Endothelial cell (in vitro differentiated cells): ENCODE measurements around the gene CHN2. TPM values are rescaled to one million over a fixed set of nuclear protein-coding genes. Genes with fewer than 3 reads are reported as not detected.

Experiments
- DNase-seq: peaks from one replicate; pipeline ENCODE4 v3.0.0; 2021; ENCODE audit warnings: low spot score
- H3K27ac Mint-ChIP-seq: one replicate; pipeline ENCODE4 v1.8.0; 2021; ENCODE audit warnings: mixed read lengths, inconsistent platforms; ENCODE audit not compliant: unreplicated experiment
- H3K27me3 Mint-ChIP-seq: one replicate; pipeline ENCODE4 v1.8.0; 2021; ENCODE audit warnings: mild to moderate bottlenecking, moderate library complexity, mixed read lengths, inconsistent platforms; ENCODE audit not compliant: unreplicated experiment
- H3K36me3 Mint-ChIP-seq: one replicate; pipeline ENCODE4 v1.8.0; 2021; ENCODE audit warnings: mild to moderate bottlenecking, low read depth, mixed read lengths, inconsistent platforms; ENCODE audit not compliant: unreplicated experiment
- H3K4me1 Mint-ChIP-seq: one replicate; pipeline ENCODE4 v1.8.0; 2021; ENCODE audit warnings: mild to moderate bottlenecking, mixed read lengths, inconsistent platforms; ENCODE audit not compliant: unreplicated experiment
- H3K4me3 Mint-ChIP-seq: one replicate; pipeline ENCODE4 v1.8.0; 2021; ENCODE audit warnings: mild to moderate bottlenecking, mixed read lengths, inconsistent platforms; ENCODE audit not compliant: unreplicated experiment
- H3K9me3 Mint-ChIP-seq: one replicate; pipeline ENCODE4 v1.8.0; 2021; ENCODE audit warnings: mixed read lengths, inconsistent platforms; ENCODE audit not compliant: unreplicated experiment
- total RNA-seq: library from RNA; stranded (reverse); fragmentation: NEBNext Ultra II Directional; extraction: Animal tissue kit (Norgen Biotek cat#: 25700); gene quantifications from one replicate; pipeline ENCODE4 v1.2.1, GENCODE V29; 2021; ENCODE audit not compliant: unreplicated experiment
- TF ChIP-seq, protein P1 (sequence below): fragments of 200-600 bp; sonication (generic); IDR thresholded peaks from one replicate; pipeline ENCODE4 v1.5.0; 2021; ENCODE audit warnings: antibody characterized with exemption; ENCODE audit not compliant: unreplicated experiment

The CHN2 gene
- total RNA-seq, 1 donor from 2014 or later: 3.4 TPM

DNA sequence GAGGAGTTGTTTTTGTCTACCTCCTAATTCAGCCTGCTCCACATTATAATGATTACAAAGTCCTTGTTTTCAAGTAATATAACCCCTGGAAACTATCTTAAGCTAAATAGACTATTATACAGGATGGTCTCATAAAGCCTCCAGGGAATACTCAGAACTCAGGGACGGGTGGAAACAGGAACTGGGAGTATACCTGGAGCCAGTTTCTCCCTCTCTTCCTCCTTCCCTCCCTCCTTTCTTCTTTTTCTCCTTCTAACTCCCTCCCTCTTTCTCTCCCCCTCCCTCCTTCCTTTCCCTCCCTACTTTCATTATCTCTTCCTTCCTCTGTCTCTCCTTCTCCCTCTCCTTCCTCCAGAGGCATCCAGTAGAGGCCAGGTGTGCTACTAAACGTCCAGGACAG, 292.8 kb downstream of the CHN2 start:
- peaks cover 4% of the 10 kb centered on the region for H3K27me3 Mint-ChIP-seq
- DNase-seq: no peak
- H3K4me1 Mint-ChIP-seq: peaks cover 26% of the 10 kb centered on the region
- no peak overlapping the region for H3K27ac Mint-ChIP-seq
- no peaks in the 10 kb centered on the region for H3K36me3 Mint-ChIP-seq
- H3K4me3 Mint-ChIP-seq: no peak overlapping the region
- TF ChIP-seq, protein P1, sequence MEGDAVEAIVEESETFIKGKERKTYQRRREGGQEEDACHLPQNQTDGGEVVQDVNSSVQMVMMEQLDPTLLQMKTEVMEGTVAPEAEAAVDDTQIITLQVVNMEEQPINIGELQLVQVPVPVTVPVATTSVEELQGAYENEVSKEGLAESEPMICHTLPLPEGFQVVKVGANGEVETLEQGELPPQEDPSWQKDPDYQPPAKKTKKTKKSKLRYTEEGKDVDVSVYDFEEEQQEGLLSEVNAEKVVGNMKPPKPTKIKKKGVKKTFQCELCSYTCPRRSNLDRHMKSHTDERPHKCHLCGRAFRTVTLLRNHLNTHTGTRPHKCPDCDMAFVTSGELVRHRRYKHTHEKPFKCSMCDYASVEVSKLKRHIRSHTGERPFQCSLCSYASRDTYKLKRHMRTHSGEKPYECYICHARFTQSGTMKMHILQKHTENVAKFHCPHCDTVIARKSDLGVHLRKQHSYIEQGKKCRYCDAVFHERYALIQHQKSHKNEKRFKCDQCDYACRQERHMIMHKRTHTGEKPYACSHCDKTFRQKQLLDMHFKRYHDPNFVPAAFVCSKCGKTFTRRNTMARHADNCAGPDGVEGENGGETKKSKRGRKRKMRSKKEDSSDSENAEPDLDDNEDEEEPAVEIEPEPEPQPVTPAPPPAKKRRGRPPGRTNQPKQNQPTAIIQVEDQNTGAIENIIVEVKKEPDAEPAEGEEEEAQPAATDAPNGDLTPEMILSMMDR: no peak
- H3K9me3 Mint-ChIP-seq: no peaks in the 10 kb centered on the region

DNA sequence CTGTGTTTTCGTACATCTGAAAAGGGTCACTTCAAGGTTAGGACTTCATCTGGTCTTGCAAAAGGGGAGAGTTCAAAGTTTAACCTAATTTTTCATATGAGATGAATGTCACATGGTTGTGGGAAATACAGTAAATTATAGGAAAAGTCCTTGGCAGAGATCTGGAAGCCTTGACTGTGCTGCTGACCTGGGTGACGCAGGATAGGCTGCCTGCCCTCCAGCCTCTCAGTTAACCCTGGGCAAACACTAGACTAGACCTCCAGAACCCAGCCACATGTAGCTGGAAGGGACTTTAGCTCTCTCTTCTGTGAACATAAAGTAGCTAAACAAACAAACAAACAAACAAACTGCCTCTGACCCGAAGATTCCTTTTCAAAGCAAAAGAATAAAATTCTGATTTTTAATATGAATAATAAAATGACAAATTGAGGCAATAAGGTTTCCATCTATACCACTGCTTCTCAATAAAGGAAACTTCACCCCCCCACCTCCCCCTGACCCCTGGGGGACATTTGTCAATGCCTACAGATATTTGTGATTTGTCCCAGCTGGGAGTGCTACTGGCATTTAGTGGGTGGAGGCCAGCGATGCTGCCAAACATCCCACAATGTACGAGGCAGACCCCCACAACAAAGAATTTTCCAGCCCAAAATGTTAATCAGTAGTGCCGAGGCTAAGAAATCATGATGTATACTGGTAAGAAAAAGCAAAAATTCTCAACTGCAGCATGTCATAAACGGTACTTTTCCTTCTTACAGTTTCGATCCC, 293.8 kb downstream of the CHN2 start:
- peaks cover 26% of the 10 kb centered on the region for H3K4me1 Mint-ChIP-seq
- H3K36me3 Mint-ChIP-seq: no peaks in the 10 kb centered on the region
- H3K27me3 Mint-ChIP-seq: peaks cover 2% of the 10 kb centered on the region
- no peak overlapping the region for H3K27ac Mint-ChIP-seq
- TF ChIP-seq, protein P1: no peak
- no peak overlapping the region for H3K4me3 Mint-ChIP-seq
- no peaks in the 10 kb centered on the region for H3K9me3 Mint-ChIP-seq
- DNase-seq: no peak

DNA sequence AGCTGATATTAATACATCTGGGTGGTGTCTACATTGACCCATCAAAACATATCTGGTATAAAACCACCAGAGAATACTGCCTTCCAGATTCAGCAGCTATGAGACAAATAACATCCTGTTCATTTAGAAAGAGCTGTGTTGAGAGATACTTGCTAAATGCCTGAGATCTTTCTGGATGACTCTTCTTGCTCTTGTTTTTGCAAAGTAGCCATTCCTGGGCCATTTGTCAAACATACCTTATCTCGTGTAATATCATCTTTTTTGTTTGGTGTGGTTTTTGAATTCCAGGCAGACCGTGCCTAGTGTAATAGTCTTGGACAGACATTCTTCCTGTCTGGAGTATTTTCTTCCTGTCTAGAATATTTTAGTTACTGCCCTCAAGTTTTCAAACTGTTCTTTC, 294.4 kb downstream of the CHN2 start:
- Mint-ChIP-seq H3K27me3 (peaks cover 2% of the 10 kb centered on the region), H3K36me3 (no peaks in the 10 kb centered on the region), H3K27ac (no peak overlapping the region), H3K4me3 (no peak overlapping the region), H3K4me1 (peaks cover 26% of the 10 kb centered on the region), H3K9me3 (no peaks in the 10 kb centered on the region)
- TF ChIP-seq, protein P1: no peak
- no peak for DNase-seq

DNA sequence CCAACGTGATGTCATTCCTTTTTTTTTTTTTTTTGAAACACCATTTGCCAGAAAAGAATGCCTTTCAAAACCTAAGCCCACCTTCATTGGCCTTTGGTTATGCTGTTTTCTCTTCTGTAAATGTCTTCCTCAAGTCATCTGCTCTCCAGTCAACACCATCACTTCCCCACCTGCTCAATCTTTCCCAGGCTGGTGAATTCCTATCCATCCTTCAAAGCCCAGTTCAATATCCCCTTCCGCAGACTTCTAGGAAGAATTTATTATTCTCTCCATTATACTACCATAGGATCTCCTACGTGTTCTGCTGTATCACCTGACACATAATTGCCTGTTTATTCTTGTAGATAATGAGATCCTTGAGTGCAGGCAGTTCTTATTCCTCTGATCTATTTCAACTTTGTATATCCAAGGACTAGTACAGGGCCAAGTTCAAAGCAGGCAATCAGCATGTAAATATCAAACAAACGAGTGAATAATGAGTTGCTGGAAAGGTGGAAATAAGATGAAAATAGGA, 295.6 kb downstream of the CHN2 start:
- Mint-ChIP-seq H3K4me3 (no peak overlapping the region), H3K9me3 (no peaks in the 10 kb centered on the region), H3K4me1 (peaks cover 26% of the 10 kb centered on the region), H3K27ac (no peak overlapping the region), H3K36me3 (no peaks in the 10 kb centered on the region), H3K27me3 (peaks cover 2% of the 10 kb centered on the region)
- no peak for DNase-seq
- TF ChIP-seq, protein P1: no peak

DNA sequence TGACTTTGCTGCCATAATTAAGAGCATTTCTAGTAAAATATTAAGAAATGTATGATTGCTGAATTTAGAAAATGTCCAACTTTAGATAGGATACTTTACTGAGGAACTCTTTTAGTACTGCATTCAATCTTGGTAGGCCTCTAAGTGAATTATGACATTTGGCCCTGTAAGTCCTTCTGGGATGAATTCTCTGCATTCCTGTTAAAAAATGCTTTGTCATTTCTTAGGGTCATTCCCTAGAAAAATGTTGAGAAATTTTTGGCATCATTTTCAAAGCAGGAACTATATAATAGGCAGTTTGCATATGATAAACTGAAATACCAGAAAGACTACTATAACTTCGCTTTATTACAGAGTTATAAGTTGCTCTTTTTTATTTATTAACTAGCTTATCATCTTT, 299.8 kb downstream of the CHN2 start:
- DNase-seq: no peak
- no peaks in the 10 kb centered on the region for H3K36me3 Mint-ChIP-seq
- no peak overlapping the region for H3K27ac Mint-ChIP-seq
- H3K9me3 Mint-ChIP-seq: no peaks in the 10 kb centered on the region
- H3K4me3 Mint-ChIP-seq: no peak overlapping the region
- H3K4me1 Mint-ChIP-seq: no peaks in the 10 kb centered on the region
- H3K27me3 Mint-ChIP-seq: no peaks in the 10 kb centered on the region
- TF ChIP-seq, protein P1: no peak
